ENCODE data around the gene DACT2. TPM values are rescaled to one million over a fixed set of nuclear protein-coding genes. Genes with fewer than 3 reads are reported as not detected.

The DACT2 gene
- total and polyA plus RNA-seq, 10 of the 15 experiments (the other 5 are each of a cell fraction or from before 2014, with no cell fraction given), result not detected

- DNase-seq (ENCODE audit: low read depth, low spot score), result no peak
- H3K4me2 ChIP-seq (ENCODE audit: control insufficient read depth, insufficient read depth), result no peak overlapping the region
- ChIA-PET POLR2A (no interaction called here), RAD21 (ENCODE audit: unreplicated experiment) (no interaction called here), CTCF (no interaction called here), SMC1A (ENCODE audit: uncharacterized antibody, unreplicated experiment) (no interaction called here)
- no peaks in the 10 kb centered on the region for H3K36me3 ChIP-seq (ENCODE audit: control insufficient read depth in 2 of 2, insufficient read depth in 2 of 2, low read length in 1 of 2)
- FAIRE-seq, result no peak
- no peaks in the 10 kb centered on the region for H3K27me3 ChIP-seq (replicated peaks in 1 of 2; ENCODE audit: control insufficient read depth in 2 of 2, insufficient read depth in 2 of 2, low read length in 1 of 2)
- intact Hi-C loops (cut with micrococcal nuclease; ENCODE audit: unreplicated experiment) (no loop called here), in situ Hi-C loops (cut with MboI) (no loop called here)
- BruUV-seq (replicated peaks), result no TSS peak
- H4K20me1 ChIP-seq (ENCODE audit: control insufficient read depth, insufficient read depth), result no peaks in the 10 kb centered on the region
- H3K9me3 ChIP-seq (replicated peaks; ENCODE audit: control insufficient read depth, insufficient read depth, low read length), result no peaks in the 10 kb centered on the region
- H2AFZ ChIP-seq (ENCODE audit: control insufficient read depth, low read depth, low read length), result no peak overlapping the region
- ATAC-seq, result no peak
- no peaks in the 10 kb centered on the region for H3K79me2 ChIP-seq (ENCODE audit: control insufficient read depth, insufficient read depth, low read length)
- WGBS (ENCODE audit: insufficient coverage, insufficient replicate concordance, low lambda C conversion rate, missing lambda C conversion rate), result 23% methylated on average over 9 of the region's 9 CpGs
- H3K4me1 ChIP-seq (ENCODE audit: control insufficient read depth, insufficient read depth, low read length), result no peaks in the 10 kb centered on the region
- no peak overlapping the region for H3K9ac ChIP-seq (ENCODE audit: control insufficient read depth, insufficient read depth, low read length)
- no peak overlapping the region for H3K4me3 ChIP-seq
- H3K27ac ChIP-seq (ENCODE audit: control insufficient read depth, insufficient read depth), result no peak overlapping the region
- TF ChIP-seq EED (IDR thresholded peaks at IDR 0.05; ENCODE audit: low read depth) (no peak), MLLT1 (IDR thresholded peaks at IDR 0.05) (no peak), SIX5 (IDR thresholded peaks at IDR 0.05; ENCODE audit: low read depth, low read length, severe bottlenecking) (no peak), YBX1 (IDR thresholded peaks at IDR 0.05) (no peak), FOXM1 (IDR thresholded peaks at IDR 0.05; ENCODE audit: low read depth, low read length) (no peak), WRNIP1 (IDR thresholded peaks at IDR 0.05; ENCODE audit: borderline replicate concordance, low read depth, low read length) (no peak), PAX5 (IDR thresholded peaks at IDR 0.05; ENCODE audit: borderline replicate concordance, low read depth, low read length) (no peak), NBN (IDR thresholded peaks at IDR 0.05) (no peak), RUNX3 (IDR thresholded peaks at IDR 0.05; ENCODE audit: low read length) (no peak)
- TF ChIP-seq, protein P1, sequence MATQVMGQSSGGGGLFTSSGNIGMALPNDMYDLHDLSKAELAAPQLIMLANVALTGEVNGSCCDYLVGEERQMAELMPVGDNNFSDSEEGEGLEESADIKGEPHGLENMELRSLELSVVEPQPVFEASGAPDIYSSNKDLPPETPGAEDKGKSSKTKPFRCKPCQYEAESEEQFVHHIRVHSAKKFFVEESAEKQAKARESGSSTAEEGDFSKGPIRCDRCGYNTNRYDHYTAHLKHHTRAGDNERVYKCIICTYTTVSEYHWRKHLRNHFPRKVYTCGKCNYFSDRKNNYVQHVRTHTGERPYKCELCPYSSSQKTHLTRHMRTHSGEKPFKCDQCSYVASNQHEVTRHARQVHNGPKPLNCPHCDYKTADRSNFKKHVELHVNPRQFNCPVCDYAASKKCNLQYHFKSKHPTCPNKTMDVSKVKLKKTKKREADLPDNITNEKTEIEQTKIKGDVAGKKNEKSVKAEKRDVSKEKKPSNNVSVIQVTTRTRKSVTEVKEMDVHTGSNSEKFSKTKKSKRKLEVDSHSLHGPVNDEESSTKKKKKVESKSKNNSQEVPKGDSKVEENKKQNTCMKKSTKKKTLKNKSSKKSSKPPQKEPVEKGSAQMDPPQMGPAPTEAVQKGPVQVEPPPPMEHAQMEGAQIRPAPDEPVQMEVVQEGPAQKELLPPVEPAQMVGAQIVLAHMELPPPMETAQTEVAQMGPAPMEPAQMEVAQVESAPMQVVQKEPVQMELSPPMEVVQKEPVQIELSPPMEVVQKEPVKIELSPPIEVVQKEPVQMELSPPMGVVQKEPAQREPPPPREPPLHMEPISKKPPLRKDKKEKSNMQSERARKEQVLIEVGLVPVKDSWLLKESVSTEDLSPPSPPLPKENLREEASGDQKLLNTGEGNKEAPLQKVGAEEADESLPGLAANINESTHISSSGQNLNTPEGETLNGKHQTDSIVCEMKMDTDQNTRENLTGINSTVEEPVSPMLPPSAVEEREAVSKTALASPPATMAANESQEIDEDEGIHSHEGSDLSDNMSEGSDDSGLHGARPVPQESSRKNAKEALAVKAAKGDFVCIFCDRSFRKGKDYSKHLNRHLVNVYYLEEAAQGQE (IDR thresholded peaks at IDR 0.05; ENCODE audit: low read depth, low read length), result no peak
- TF ChIP-seq, protein P2, sequence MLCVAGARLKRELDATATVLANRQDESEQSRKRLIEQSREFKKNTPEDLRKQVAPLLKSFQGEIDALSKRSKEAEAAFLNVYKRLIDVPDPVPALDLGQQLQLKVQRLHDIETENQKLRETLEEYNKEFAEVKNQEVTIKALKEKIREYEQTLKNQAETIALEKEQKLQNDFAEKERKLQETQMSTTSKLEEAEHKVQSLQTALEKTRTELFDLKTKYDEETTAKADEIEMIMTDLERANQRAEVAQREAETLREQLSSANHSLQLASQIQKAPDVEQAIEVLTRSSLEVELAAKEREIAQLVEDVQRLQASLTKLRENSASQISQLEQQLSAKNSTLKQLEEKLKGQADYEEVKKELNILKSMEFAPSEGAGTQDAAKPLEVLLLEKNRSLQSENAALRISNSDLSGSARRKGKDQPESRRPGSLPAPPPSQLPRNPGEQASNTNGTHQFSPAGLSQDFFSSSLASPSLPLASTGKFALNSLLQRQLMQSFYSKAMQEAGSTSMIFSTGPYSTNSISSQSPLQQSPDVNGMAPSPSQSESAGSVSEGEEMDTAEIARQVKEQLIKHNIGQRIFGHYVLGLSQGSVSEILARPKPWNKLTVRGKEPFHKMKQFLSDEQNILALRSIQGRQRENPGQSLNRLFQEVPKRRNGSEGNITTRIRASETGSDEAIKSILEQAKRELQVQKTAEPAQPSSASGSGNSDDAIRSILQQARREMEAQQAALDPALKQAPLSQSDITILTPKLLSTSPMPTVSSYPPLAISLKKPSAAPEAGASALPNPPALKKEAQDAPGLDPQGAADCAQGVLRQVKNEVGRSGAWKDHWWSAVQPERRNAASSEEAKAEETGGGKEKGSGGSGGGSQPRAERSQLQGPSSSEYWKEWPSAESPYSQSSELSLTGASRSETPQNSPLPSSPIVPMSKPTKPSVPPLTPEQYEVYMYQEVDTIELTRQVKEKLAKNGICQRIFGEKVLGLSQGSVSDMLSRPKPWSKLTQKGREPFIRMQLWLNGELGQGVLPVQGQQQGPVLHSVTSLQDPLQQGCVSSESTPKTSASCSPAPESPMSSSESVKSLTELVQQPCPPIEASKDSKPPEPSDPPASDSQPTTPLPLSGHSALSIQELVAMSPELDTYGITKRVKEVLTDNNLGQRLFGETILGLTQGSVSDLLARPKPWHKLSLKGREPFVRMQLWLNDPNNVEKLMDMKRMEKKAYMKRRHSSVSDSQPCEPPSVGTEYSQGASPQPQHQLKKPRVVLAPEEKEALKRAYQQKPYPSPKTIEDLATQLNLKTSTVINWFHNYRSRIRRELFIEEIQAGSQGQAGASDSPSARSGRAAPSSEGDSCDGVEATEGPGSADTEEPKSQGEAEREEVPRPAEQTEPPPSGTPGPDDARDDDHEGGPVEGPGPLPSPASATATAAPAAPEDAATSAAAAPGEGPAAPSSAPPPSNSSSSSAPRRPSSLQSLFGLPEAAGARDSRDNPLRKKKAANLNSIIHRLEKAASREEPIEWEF (IDR thresholded peaks at IDR 0.05; ENCODE audit: insufficient replicate concordance, low read depth, low read length), result no peak
- TF ChIP-seq, protein P3, sequence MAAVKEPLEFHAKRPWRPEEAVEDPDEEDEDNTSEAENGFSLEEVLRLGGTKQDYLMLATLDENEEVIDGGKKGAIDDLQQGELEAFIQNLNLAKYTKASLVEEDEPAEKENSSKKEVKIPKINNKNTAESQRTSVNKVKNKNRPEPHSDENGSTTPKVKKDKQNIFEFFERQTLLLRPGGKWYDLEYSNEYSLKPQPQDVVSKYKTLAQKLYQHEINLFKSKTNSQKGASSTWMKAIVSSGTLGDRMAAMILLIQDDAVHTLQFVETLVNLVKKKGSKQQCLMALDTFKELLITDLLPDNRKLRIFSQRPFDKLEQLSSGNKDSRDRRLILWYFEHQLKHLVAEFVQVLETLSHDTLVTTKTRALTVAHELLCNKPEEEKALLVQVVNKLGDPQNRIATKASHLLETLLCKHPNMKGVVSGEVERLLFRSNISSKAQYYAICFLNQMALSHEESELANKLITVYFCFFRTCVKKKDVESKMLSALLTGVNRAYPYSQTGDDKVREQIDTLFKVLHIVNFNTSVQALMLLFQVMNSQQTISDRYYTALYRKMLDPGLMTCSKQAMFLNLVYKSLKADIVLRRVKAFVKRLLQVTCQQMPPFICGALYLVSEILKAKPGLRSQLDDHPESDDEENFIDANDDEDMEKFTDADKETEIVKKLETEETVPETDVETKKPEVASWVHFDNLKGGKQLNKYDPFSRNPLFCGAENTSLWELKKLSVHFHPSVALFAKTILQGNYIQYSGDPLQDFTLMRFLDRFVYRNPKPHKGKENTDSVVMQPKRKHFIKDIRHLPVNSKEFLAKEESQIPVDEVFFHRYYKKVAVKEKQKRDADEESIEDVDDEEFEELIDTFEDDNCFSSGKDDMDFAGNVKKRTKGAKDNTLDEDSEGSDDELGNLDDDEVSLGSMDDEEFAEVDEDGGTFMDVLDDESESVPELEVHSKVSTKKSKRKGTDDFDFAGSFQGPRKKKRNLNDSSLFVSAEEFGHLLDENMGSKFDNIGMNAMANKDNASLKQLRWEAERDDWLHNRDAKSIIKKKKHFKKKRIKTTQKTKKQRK (IDR thresholded peaks at IDR 0.05; ENCODE audit: low read depth, low read length), result no peak
These were observed 42.2 kb upstream of the DACT2 start for GRCh38 chr6:168361766-168362165.
